Stomach smooth muscle (tissue), 2 donors: ENCODE results near the gene TIMELESS.
"Not testable (repeated sequence)": the region's sequence is repeated elsewhere in the genome, so short reads cannot be mapped to it uniquely, and the experiment has no call there.

Experiments
- H3K27ac ChIP-seq: one replicate; pipeline ENCODE4 v1.7.0; 2013; ENCODE audit warnings: mild to moderate bottlenecking, low read length, inconsistent platforms
- H3K27me3 ChIP-seq, 2 donors: one replicate each; pipeline ENCODE4 v1.7.0; 2013; ENCODE audit warnings: low read length in 2 of 2; ENCODE audit not compliant: insufficient read depth in 2 of 2, control insufficient read depth in 1 of 2
- H3K36me3 ChIP-seq, 2 donors: one replicate each; pipeline ENCODE4 v1.7.0; 2013; ENCODE audit warnings: low read length in 2 of 2; ENCODE audit not compliant: control insufficient read depth in 2 of 2, insufficient read depth in 2 of 2
- H3K4me1 ChIP-seq: one replicate; pipeline ENCODE4 v1.7.0; 2013; ENCODE audit warnings: low read length; ENCODE audit not compliant: control insufficient read depth, insufficient read depth
- H3K4me3 ChIP-seq, 2 donors: one replicate each; pipeline ENCODE4 v1.7.0; 2013; ENCODE audit warnings: low read length in 2 of 2
- H3K9ac ChIP-seq, 2 donors: one replicate each; pipeline ENCODE4 v1.7.0; 2013; ENCODE audit warnings: low read length in 2 of 2, mild to moderate bottlenecking in 1 of 2
- H3K9me3 ChIP-seq, 2 donors: one replicate each; pipeline ENCODE4 v1.7.0; 2013; ENCODE audit warnings: low read length in 2 of 2; ENCODE audit not compliant: control insufficient read depth in 2 of 2
- donor health status: healthy.
- donor health status: Pancreatic carcinoma.

TIMELESS gene

GRCh38 chr12:56448860-56449621, at the start of gene TIMELESS:
Gene TIMELESS, minus strand, starts transcription at chr12:56449426. Its CDS starts 15,256 bp downstream, at chr12:56434170.
- Histone ChIP-seq H3K27me3 (no peaks in the 10 kb centered on the region), H3K9me3 (no peaks in the 10 kb centered on the region), H3K36me3 (no peaks in the 10 kb centered on the region), H3K9ac (peak within 1 kb of the TSS; percentile 80 to 85), H3K4me1 (no peaks in the 10 kb centered on the region), H3K27ac (peak within 1 kb of the TSS; percentile 85), H3K4me3 (peak within 1 kb of the TSS; percentile 79 to 83)

GRCh38 chr12:56498126-56498902, 49.1 kb upstream of the TIMELESS start:
- not testable (repeated sequence) for H3K36me3 ChIP-seq, H3K27me3 ChIP-seq, H3K4me1 ChIP-seq, H3K9me3 ChIP-seq, H3K27ac ChIP-seq, H3K9ac ChIP-seq, H3K4me3 ChIP-seq

GRCh38 chr12:56496704-56497103, 47.5 kb upstream of the TIMELESS start:
- not testable (repeated sequence) for H3K9me3 ChIP-seq, H3K9ac ChIP-seq, H3K36me3 ChIP-seq, H3K27ac ChIP-seq, H3K4me1 ChIP-seq, H3K27me3 ChIP-seq
- peak overlapping the region; percentile 31 to 35 for H3K4me3 ChIP-seq

GRCh38 chr12:56494481-56494880, 45.3 kb upstream of the TIMELESS start:
- not testable (repeated sequence) for H3K4me1 ChIP-seq, H3K9ac ChIP-seq, H3K36me3 ChIP-seq, H3K9me3 ChIP-seq, H3K27me3 ChIP-seq, H3K4me3 ChIP-seq, H3K27ac ChIP-seq

- H3K27ac ChIP-seq, H3K4me1 ChIP-seq, H3K27me3 ChIP-seq, H3K9me3 ChIP-seq, H3K36me3 ChIP-seq, H3K4me3 ChIP-seq, H3K9ac ChIP-seq: not testable (repeated sequence)
Measured at GRCh38 chr12:56494106-56494415, 44.8 kb upstream of the TIMELESS start.

GRCh38 chr12:56493409-56494105, 44.3 kb upstream of the TIMELESS start:
- not testable (repeated sequence) for H3K27ac ChIP-seq, H3K4me1 ChIP-seq, H3K27me3 ChIP-seq, H3K9ac ChIP-seq, H3K36me3 ChIP-seq, H3K4me3 ChIP-seq, H3K9me3 ChIP-seq

GRCh38 chr12:56490360-56490759, 41.1 kb upstream of the TIMELESS start:
- no peaks in the 10 kb centered on the region for H3K9me3 ChIP-seq
- H3K9ac ChIP-seq: no peak overlapping the region
- peaks cover 20% of the 10 kb centered on the region for H3K4me1 ChIP-seq
- no peak overlapping the region for H3K27ac ChIP-seq
- H3K4me3 ChIP-seq: no peak overlapping the region
- peaks cover 0 to 2% of the 10 kb centered on the region in 2 donors for H3K27me3 ChIP-seq
- H3K36me3 ChIP-seq: no peaks in the 10 kb centered on the region

- Histone ChIP-seq H3K4me3 (peak within 1 kb of the TSS; percentile 75 to 81), H3K27me3 (peaks cover 0 to 2% of the 10 kb centered on the region in 2 donors), H3K36me3 (no peaks in the 10 kb centered on the region), H3K9ac (peak within 1 kb of the TSS; percentile 13 to 53), H3K9me3 (no peaks in the 10 kb centered on the region), H3K27ac (no peak within 1 kb of the TSS), H3K4me1 (peaks cover 20% of the 10 kb centered on the region)
Measured at GRCh38 chr12:56488041-56488955, 39.1 kb upstream of the TIMELESS start, which contains the start of gene GLS2. Gene GLS2, minus strand, starts transcription at chr12:56488161. Its CDS starts 43 bp downstream, at chr12:56488118.

- Histone ChIP-seq H3K27me3 (peaks cover 0 to 2% of the 10 kb centered on the region in 2 donors), H3K27ac (no peak overlapping the region), H3K9me3 (no peaks in the 10 kb centered on the region), H3K36me3 (no peaks in the 10 kb centered on the region), H3K9ac (peak overlapping the region; percentile 13 to 53), H3K4me3 (peak overlapping the region; percentile 75 to 81), H3K4me1 (peaks cover 20% of the 10 kb centered on the region)
Measured at GRCh38 chr12:56487448-56488040, 38.3 kb upstream of the TIMELESS start.

- no peaks in the 10 kb centered on the region for H3K9me3 ChIP-seq
- H3K36me3 ChIP-seq: no peaks in the 10 kb centered on the region
- H3K4me3 ChIP-seq: no peak overlapping the region
- no peak overlapping the region for H3K9ac ChIP-seq
- peaks cover 0 to 2% of the 10 kb centered on the region in 2 donors for H3K27me3 ChIP-seq
- H3K27ac ChIP-seq: no peak overlapping the region
- peaks cover 20% of the 10 kb centered on the region for H3K4me1 ChIP-seq
Measured at GRCh38 chr12:56486694-56487093, 37.5 kb upstream of the TIMELESS start.
